ENCODE results near the gene CD1D. TPM values are rescaled to one million over a fixed set of nuclear protein-coding genes. Genes with fewer than 3 reads are reported as not detected.

CD1D gene
- 0.25 TPM for total RNA-seq (ENCODE audit: unreplicated experiment)
- long read RNA-seq, result 0 reads

GRCh38 chr1:158180741-158181576, at the start of gene CD1D:
CD1D (plus strand) TSS chr1:158180895; CDS start chr1:158181102, 207 bp downstream.
- DNase-seq, result peak; percentile 60
- peak within 1 kb of the TSS; percentile 97 for H3K4me3 Mint-ChIP-seq (ENCODE audit: unreplicated experiment)
- peaks cover 5% of the 10 kb centered on the region for H3K36me3 Mint-ChIP-seq (ENCODE audit: unreplicated experiment)
- peaks cover 12% of the 10 kb centered on the region for H3K9me3 Mint-ChIP-seq (ENCODE audit: unreplicated experiment)
- peak within 1 kb of the TSS; percentile 20 for H3K27ac Mint-ChIP-seq (ENCODE audit: unreplicated experiment)
- peaks cover 6% of the 10 kb centered on the region for H3K4me1 Mint-ChIP-seq (ENCODE audit: low read depth, unreplicated experiment)
- peaks cover 12% of the 10 kb centered on the region for H3K27me3 Mint-ChIP-seq (ENCODE audit: unreplicated experiment)
- TF ChIP-seq CTCF (IDR thresholded peaks at IDR 0.05; ENCODE audit: partially characterized antibody, unreplicated experiment), result no peak

GRCh38 chr1:158131217-158131616, 49.5 kb upstream of the CD1D start:
- no peak for DNase-seq
- H3K27ac Mint-ChIP-seq (ENCODE audit: unreplicated experiment), result no peak overlapping the region
- no peak for TF ChIP-seq CTCF (IDR thresholded peaks at IDR 0.05; ENCODE audit: partially characterized antibody, unreplicated experiment)
- no peaks in the 10 kb centered on the region for H3K4me1 Mint-ChIP-seq (ENCODE audit: low read depth, unreplicated experiment)
- H3K27me3 Mint-ChIP-seq (ENCODE audit: unreplicated experiment), result peaks cover 2% of the 10 kb centered on the region
- no peak overlapping the region for H3K4me3 Mint-ChIP-seq (ENCODE audit: unreplicated experiment)
- no peaks in the 10 kb centered on the region for H3K9me3 Mint-ChIP-seq (ENCODE audit: unreplicated experiment)
- H3K36me3 Mint-ChIP-seq (ENCODE audit: unreplicated experiment), result no peaks in the 10 kb centered on the region

- Mint-ChIP-seq H3K27me3 (ENCODE audit: unreplicated experiment) (no peaks in the 10 kb centered on the region), H3K27ac (ENCODE audit: unreplicated experiment) (no peak overlapping the region)
- TF ChIP-seq CTCF (IDR thresholded peaks at IDR 0.05; ENCODE audit: partially characterized antibody, unreplicated experiment), result no peak
Measured at GRCh38 chr1:158140764-158141192, 39.9 kb upstream of the CD1D start.

GRCh38 chr1:158145173-158145719, 35.4 kb upstream of the CD1D start:
- TF ChIP-seq CTCF (IDR thresholded peaks at IDR 0.05; ENCODE audit: partially characterized antibody, unreplicated experiment), result no peak
- H3K9me3 Mint-ChIP-seq (ENCODE audit: unreplicated experiment), result no peaks in the 10 kb centered on the region
- H3K36me3 Mint-ChIP-seq (ENCODE audit: unreplicated experiment), result peaks cover 10% of the 10 kb centered on the region
- H3K27me3 Mint-ChIP-seq (ENCODE audit: unreplicated experiment), result peaks cover 7% of the 10 kb centered on the region
- peaks cover 4% of the 10 kb centered on the region for H3K4me1 Mint-ChIP-seq (ENCODE audit: low read depth, unreplicated experiment)
- H3K4me3 Mint-ChIP-seq (ENCODE audit: unreplicated experiment), result no peak overlapping the region
- no peak for DNase-seq
- H3K27ac Mint-ChIP-seq (ENCODE audit: unreplicated experiment), result no peak overlapping the region

More at GRCh38 chr1:158140764-158141192, 39.9 kb upstream of the CD1D start:
- no peak for DNase-seq
- no peak overlapping the region for H3K4me3 Mint-ChIP-seq (ENCODE audit: unreplicated experiment)
- no peaks in the 10 kb centered on the region for H3K4me1 Mint-ChIP-seq (ENCODE audit: low read depth, unreplicated experiment)
- H3K9me3 Mint-ChIP-seq (ENCODE audit: unreplicated experiment), result peaks cover 2% of the 10 kb centered on the region
- no peaks in the 10 kb centered on the region for H3K36me3 Mint-ChIP-seq (ENCODE audit: unreplicated experiment)

GRCh38 chr1:158146165-158146564, 34.5 kb upstream of the CD1D start:
- no peak for DNase-seq
- no peak for TF ChIP-seq CTCF (IDR thresholded peaks at IDR 0.05; ENCODE audit: partially characterized antibody, unreplicated experiment)
- Mint-ChIP-seq H3K4me3 (ENCODE audit: unreplicated experiment) (no peak overlapping the region), H3K36me3 (ENCODE audit: unreplicated experiment) (peaks cover 10% of the 10 kb centered on the region), H3K27me3 (ENCODE audit: unreplicated experiment) (peaks cover 9% of the 10 kb centered on the region), H3K9me3 (ENCODE audit: unreplicated experiment) (no peaks in the 10 kb centered on the region), H3K4me1 (ENCODE audit: low read depth, unreplicated experiment) (peaks cover 4% of the 10 kb centered on the region), H3K27ac (ENCODE audit: unreplicated experiment) (no peak overlapping the region)
